Measurements from ENCODE around the gene TKTL1. TPM values are rescaled to one million over a fixed set of nuclear protein-coding genes. Genes with fewer than 3 reads are reported as not detected.

The TKTL1 gene
- total RNA-seq, 1 donor from 2014 or later: not detected

- H3K9me3 Mint-ChIP-seq (ENCODE audit: low read depth): no peaks in the 10 kb centered on the region
- H3K27me3 Mint-ChIP-seq (ENCODE audit: low read depth): no peaks in the 10 kb centered on the region
- H3K36me3 Mint-ChIP-seq (ENCODE audit: low read depth): peaks cover 13% of the 10 kb centered on the region
- no peak for DNase-seq (ENCODE audit: low spot score)
- H3K4me3 Mint-ChIP-seq (ENCODE audit: unreplicated experiment): no peak overlapping the region
- peaks cover 2% of the 10 kb centered on the region for H3K4me1 Mint-ChIP-seq (ENCODE audit: low read depth)
- TF ChIP-seq CTCF (IDR thresholded peaks at IDR 0.05): no peak
- peak overlapping the region; percentile 41 for H3K27ac Mint-ChIP-seq (ENCODE audit: unreplicated experiment)
Observed at GRCh38 chrX:154351183-154352011, 55.8 kb downstream of the TKTL1 start.

GRCh38 chrX:154352012-154352401, 56.4 kb downstream of the TKTL1 start:
- Mint-ChIP-seq H3K36me3 (ENCODE audit: low read depth) (peaks cover 13% of the 10 kb centered on the region), H3K27ac (ENCODE audit: unreplicated experiment) (no peak overlapping the region), H3K27me3 (ENCODE audit: low read depth) (no peaks in the 10 kb centered on the region), H3K4me3 (ENCODE audit: unreplicated experiment) (no peak overlapping the region), H3K9me3 (ENCODE audit: low read depth) (no peaks in the 10 kb centered on the region), H3K4me1 (ENCODE audit: low read depth) (peaks cover 3% of the 10 kb centered on the region)
- DNase-seq (ENCODE audit: low spot score): no peak
- TF ChIP-seq CTCF (IDR thresholded peaks at IDR 0.05): no peak

GRCh38 chrX:154352466-154352865, 56.9 kb downstream of the TKTL1 start:
- Mint-ChIP-seq H3K36me3 (ENCODE audit: low read depth) (peaks cover 13% of the 10 kb centered on the region), H3K27ac (ENCODE audit: unreplicated experiment) (no peak overlapping the region), H3K4me3 (ENCODE audit: unreplicated experiment) (no peak overlapping the region), H3K27me3 (ENCODE audit: low read depth) (no peaks in the 10 kb centered on the region), H3K4me1 (ENCODE audit: low read depth) (peaks cover 4% of the 10 kb centered on the region), H3K9me3 (ENCODE audit: low read depth) (no peaks in the 10 kb centered on the region)
- DNase-seq (ENCODE audit: low spot score): no peak
- TF ChIP-seq CTCF (IDR thresholded peaks at IDR 0.05): no peak

- Mint-ChIP-seq H3K27me3 (ENCODE audit: low read depth) (no peaks in the 10 kb centered on the region), H3K36me3 (ENCODE audit: low read depth) (peaks cover 15% of the 10 kb centered on the region), H3K27ac (ENCODE audit: unreplicated experiment) (no peak overlapping the region), H3K4me3 (ENCODE audit: unreplicated experiment) (no peak overlapping the region), H3K4me1 (ENCODE audit: low read depth) (peaks cover 8% of the 10 kb centered on the region), H3K9me3 (ENCODE audit: low read depth) (no peaks in the 10 kb centered on the region)
- no peak for DNase-seq (ENCODE audit: low spot score)
- no peak for TF ChIP-seq CTCF (IDR thresholded peaks at IDR 0.05)
Observed at GRCh38 chrX:154353172-154353843, 57.7 kb downstream of the TKTL1 start.

GRCh38 chrX:154354013-154354412, 58.4 kb downstream of the TKTL1 start:
- DNase-seq (ENCODE audit: low spot score): no peak
- Mint-ChIP-seq H3K9me3 (ENCODE audit: low read depth) (no peaks in the 10 kb centered on the region), H3K27ac (ENCODE audit: unreplicated experiment) (no peak overlapping the region), H3K36me3 (ENCODE audit: low read depth) (peaks cover 19% of the 10 kb centered on the region), H3K27me3 (ENCODE audit: low read depth) (no peaks in the 10 kb centered on the region), H3K4me3 (ENCODE audit: unreplicated experiment) (no peak overlapping the region), H3K4me1 (ENCODE audit: low read depth) (peaks cover 14% of the 10 kb centered on the region)
- TF ChIP-seq CTCF (IDR thresholded peaks at IDR 0.05): no peak
